GM12878 (cell line): Measurements from ENCODE around the gene ADAM19. TPM values are rescaled to one million over a fixed set of nuclear protein-coding genes. Genes with fewer than 3 reads are reported as not detected.
A peak's percentile ranks its signal among the peaks of the same experiment; 100 is the strongest.

Experiments used
- BCL11A ChIP-seq: IDR thresholded peaks from 2 replicates; pipeline ENCODE4 v1.6.1; 2011; ENCODE audit warnings: low read depth, low read length
- CHD1 ChIP-seq: IDR thresholded peaks from 2 replicates; pipeline ENCODE4 v1.6.1; 2012; ENCODE audit warnings: low read depth, low read length, improper control_type of control experiment
- ELK1 ChIP-seq: IDR thresholded peaks from 2 replicates; pipeline ENCODE4 v1.6.1; 2012; ENCODE audit warnings: low read depth, low read length, improper control_type of control experiment
- ESRRA ChIP-seq: IDR thresholded peaks from 2 replicates; pipeline ENCODE4 v1.6.1; 2012; ENCODE audit warnings: mild to moderate bottlenecking, low read length, improper control_type of control experiment
- GATAD2B ChIP-seq: fragments of 450-650 bp; conservative IDR thresholded peaks from 2 replicates; pipeline ENCODE4 v1.6.1; 2017; ENCODE audit warnings: low read depth, mild to moderate bottlenecking, moderate library complexity
- HDAC2 ChIP-seq: fragments of 200-600 bp; sonication (generic); IDR thresholded peaks from 2 replicates; pipeline ENCODE4 v1.6.1; 2017
- IRF4 ChIP-seq: IDR thresholded peaks from 2 replicates; pipeline ENCODE4 v1.6.1; 2011; ENCODE audit warnings: low read depth, low read length
- LARP7 ChIP-seq: fragments of 450-650 bp; IDR thresholded peaks from 2 replicates; pipeline ENCODE4 v1.6.1; 2017; ENCODE audit warnings: mild to moderate bottlenecking
- MTA3 ChIP-seq: IDR thresholded peaks from 2 replicates; pipeline ENCODE4 v1.6.1; 2012; ENCODE audit warnings: low read length, inconsistent platforms, borderline replicate concordance
- NR2F1 ChIP-seq: fragments of 450-650 bp; conservative IDR thresholded peaks from 2 replicates; pipeline ENCODE4 v1.6.1; 2017; ENCODE audit warnings: mild to moderate bottlenecking
- NRF1 ChIP-seq: conservative IDR thresholded peaks from 2 replicates; pipeline ENCODE4 v1.6.1; 2011; ENCODE audit warnings: mild to moderate bottlenecking, low read depth, low read length, improper control_type of control experiment
- PKNOX1 ChIP-seq: fragments of 450-650 bp; IDR thresholded peaks from 2 replicates; pipeline ENCODE4 v1.6.1; 2016; ENCODE audit warnings: mild to moderate bottlenecking
- POLR2AphosphoS2 ChIP-seq: IDR thresholded peaks from 2 replicates; pipeline ENCODE4 v1.6.1; 2011; ENCODE audit warnings: low read depth, mild to moderate bottlenecking, low read length, improper control_type of control experiment, moderate library complexity
- REST ChIP-seq: IDR thresholded peaks from 2 replicates; pipeline ENCODE4 v1.6.1; 2012; ENCODE audit warnings: mild to moderate bottlenecking, low read depth, low read length
- SMAD1 ChIP-seq: fragments of 450-650 bp; IDR thresholded peaks from 2 replicates; pipeline ENCODE4 v1.6.1; 2018; ENCODE audit warnings: mild to moderate bottlenecking, low read depth; ENCODE audit not compliant: partially characterized antibody
- SPI1 ChIP-seq: IDR thresholded peaks from 2 replicates; pipeline ENCODE4 v1.6.1; 2011; ENCODE audit warnings: low read depth, mild to moderate bottlenecking, low read length, moderate library complexity, borderline replicate concordance; ENCODE audit not compliant: insufficient read depth
- USF1 ChIP-seq: IDR thresholded peaks from 2 replicates; pipeline ENCODE4 v1.6.1; 2011; ENCODE audit warnings: borderline replicate concordance, low read depth, mild to moderate bottlenecking, moderate library complexity, mixed read lengths, low read length; ENCODE audit not compliant: insufficient read depth; ENCODE audit errors: extremely low read length
- YY1 ChIP-seq: IDR thresholded peaks from 2 replicates; pipeline ENCODE4 v1.6.1; 2011; ENCODE audit warnings: low read depth, mild to moderate bottlenecking, low read length
- ZBED1 ChIP-seq: IDR thresholded peaks from 2 replicates; pipeline ENCODE4 v1.6.1; 2016; ENCODE audit warnings: borderline replicate concordance
- ZNF274 ChIP-seq: IDR thresholded peaks from one replicate; pipeline ENCODE4 v1.8.0; 2011; ENCODE audit not compliant: insufficient read length, insufficient read depth
- ZNF622 ChIP-seq: fragments of 450-650 bp; IDR thresholded peaks from 2 replicates; pipeline ENCODE4 v1.6.1; 2017; ENCODE audit warnings: mild to moderate bottlenecking, inconsistent platforms
- polyA plus RNA-seq, 11 experiments: library from polyadenylated mRNA; depleted of rRNA in 4 of 11; unstranded in 6 of 11; stranded (reverse) in 5 of 11; fragments of >200 nt; fragmentation: Nextera tagmentation in 4 of 11; fragmentation: Illumina TruSeq in 1 of 11; extraction: Ambion mirVana in 4 of 11; extraction: Trizol in 1 of 11; gene quantifications; 1 replicate in 1 of 11; 2 replicates in 10 of 11; pipeline versions ENCODE4 v1.2.1 to v1.2.3, GENCODE V29; 2011 to 2016; ENCODE audit warnings: inconsistent platforms in 2 of 11, missing spikeins in 2 of 11, low read depth in 1 of 11
- total RNA-seq, 4 experiments: library from RNA; depleted of rRNA in 3 of 4; stranded (reverse); fragments of >200 nt in 3 of 4; fragmentation: Illumina TruSeq in 1 of 4; extraction: Trizol in 1 of 4; gene quantifications; 2 replicates each; pipeline versions ENCODE4 v1.2.1 to v1.2.3, GENCODE V29; 2013 to 2021

Gene ADAM19
- total and polyA plus RNA-seq, 10 of the 15 experiments (the other 5 are each of a cell fraction or from before 2014, with no cell fraction given), result 16.0 to 92.8 (median 44.7) TPM

GRCh38 chr5:157607371-157608161, 32.0 kb upstream of the ADAM19 start (continued):
- TF ChIP-seq SMAD1, result no peak
- TF ChIP-seq NR2F1, result peak; percentile 64
- TF ChIP-seq MTA3, result no peak
- TF ChIP-seq IRF4, result 0 out of 2 replicates have a peak, but pooled peaks have one; percentile 28
- TF ChIP-seq ELK1, result no peak
- TF ChIP-seq PKNOX1, result no peak
- no peak for TF ChIP-seq GATAD2B
- 0 out of 2 replicates have a peak, but pooled peaks have one; percentile 19 for TF ChIP-seq YY1
- TF ChIP-seq NRF1, result no peak
- TF ChIP-seq BCL11A, result no peak
- no peak for TF ChIP-seq ZNF274
- TF ChIP-seq USF1, result no peak
- no peak for TF ChIP-seq ESRRA
- TF ChIP-seq SPI1, result no peak
- TF ChIP-seq POLR2AphosphoS2, result no peak
- no peak for TF ChIP-seq LARP7
- TF ChIP-seq CHD1, result no peak
- no peak for TF ChIP-seq HDAC2
- peak; percentile 20; the same call in 1 of the 2 replicates for TF ChIP-seq ZBED1
- TF ChIP-seq REST, result no peak
- TF ChIP-seq ZNF622, result no peak
